OCI-LY7 (cell line): ENCODE results near the gene BMS1.

Experiments
- EZH2phosphoT487 ChIP-seq: fragments of 200-600 bp; sonication (generic); IDR thresholded peaks from 2 replicates; pipeline ENCODE4 v1.6.1; 2018; ENCODE audit warnings: low read depth, borderline replicate concordance, mild to moderate bottlenecking, mixed run types, antibody characterized with exemption, low read length, moderate library complexity, mixed read lengths
- TF ChIP-seq, protein P1 (sequence below): fragments of 200-600 bp; sonication (generic); conservative IDR thresholded peaks from 2 replicates; pipeline ENCODE4 v1.5.1; 2014; ENCODE audit warnings: mild to moderate bottlenecking, antibody characterized with exemption, low read length, moderate library complexity, mixed read lengths

DNA sequence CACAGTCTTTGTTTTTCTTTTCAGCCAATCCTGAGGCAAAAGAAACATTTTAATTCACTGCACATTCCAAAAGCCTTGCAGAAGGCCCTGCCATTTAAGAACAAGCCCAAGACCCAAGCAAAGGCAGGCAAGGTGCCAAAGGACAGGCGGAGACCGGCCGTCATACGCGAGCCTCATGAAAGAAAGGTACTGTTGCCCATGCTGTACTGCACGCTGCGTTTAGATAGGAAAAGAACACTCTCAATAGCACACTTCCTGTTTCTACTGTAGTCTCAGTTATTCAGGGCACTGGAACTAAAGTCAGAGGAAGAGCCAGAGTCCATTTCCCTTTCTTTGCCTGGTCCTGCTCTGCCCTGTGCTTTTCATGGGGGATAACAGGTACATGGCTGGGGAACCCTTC, 47.6 kb downstream of the BMS1 start:
- TF ChIP-seq, protein P1, sequence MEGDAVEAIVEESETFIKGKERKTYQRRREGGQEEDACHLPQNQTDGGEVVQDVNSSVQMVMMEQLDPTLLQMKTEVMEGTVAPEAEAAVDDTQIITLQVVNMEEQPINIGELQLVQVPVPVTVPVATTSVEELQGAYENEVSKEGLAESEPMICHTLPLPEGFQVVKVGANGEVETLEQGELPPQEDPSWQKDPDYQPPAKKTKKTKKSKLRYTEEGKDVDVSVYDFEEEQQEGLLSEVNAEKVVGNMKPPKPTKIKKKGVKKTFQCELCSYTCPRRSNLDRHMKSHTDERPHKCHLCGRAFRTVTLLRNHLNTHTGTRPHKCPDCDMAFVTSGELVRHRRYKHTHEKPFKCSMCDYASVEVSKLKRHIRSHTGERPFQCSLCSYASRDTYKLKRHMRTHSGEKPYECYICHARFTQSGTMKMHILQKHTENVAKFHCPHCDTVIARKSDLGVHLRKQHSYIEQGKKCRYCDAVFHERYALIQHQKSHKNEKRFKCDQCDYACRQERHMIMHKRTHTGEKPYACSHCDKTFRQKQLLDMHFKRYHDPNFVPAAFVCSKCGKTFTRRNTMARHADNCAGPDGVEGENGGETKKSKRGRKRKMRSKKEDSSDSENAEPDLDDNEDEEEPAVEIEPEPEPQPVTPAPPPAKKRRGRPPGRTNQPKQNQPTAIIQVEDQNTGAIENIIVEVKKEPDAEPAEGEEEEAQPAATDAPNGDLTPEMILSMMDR = no peak
- TF ChIP-seq EZH2phosphoT487 = no peak
